GM15510 (cell line): ENCODE measurements around the gene IMPDH2.

Experiments used
- POLR2A ChIP-seq: IDR thresholded peaks from 3 replicates; pipeline ENCODE4 v1.6.1; 2011; ENCODE audit warnings: borderline replicate concordance; ENCODE audit not compliant: insufficient read length; ENCODE audit errors: extremely low read depth

Gene IMPDH2

GRCh38 chr3:49028673-49029562, at the start of gene IMPDH2:
TSS of gene IMPDH2 (minus strand) at chr3:49029398. CDS start at chr3:49029350, 48 bp downstream.
- peak; percentile 100 for TF ChIP-seq POLR2A

DNA sequence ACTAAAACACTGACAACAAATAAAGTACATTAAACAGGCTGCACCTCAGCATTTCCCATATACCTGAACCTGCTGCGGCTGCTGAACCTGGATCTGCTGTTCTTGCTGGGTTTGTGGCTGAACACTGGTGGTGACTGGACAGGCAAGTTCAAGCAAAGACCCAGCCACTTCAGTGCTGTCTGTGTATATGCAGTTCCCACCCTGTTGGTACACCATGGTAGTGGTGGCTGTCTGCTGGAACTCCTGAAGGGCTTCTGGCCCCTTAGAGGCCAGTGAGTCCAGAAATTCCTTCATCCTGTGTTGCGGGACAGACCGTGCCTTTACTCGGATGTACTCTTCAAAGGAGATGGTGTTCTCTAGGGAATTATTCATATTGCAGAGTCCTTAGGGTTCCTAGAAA, 47.4 kb upstream of the IMPDH2 start:
- TF ChIP-seq POLR2A: no peak

GRCh38 chr3:49076116-49076515, 46.9 kb upstream of the IMPDH2 start:
- no peak for TF ChIP-seq POLR2A

DNA sequence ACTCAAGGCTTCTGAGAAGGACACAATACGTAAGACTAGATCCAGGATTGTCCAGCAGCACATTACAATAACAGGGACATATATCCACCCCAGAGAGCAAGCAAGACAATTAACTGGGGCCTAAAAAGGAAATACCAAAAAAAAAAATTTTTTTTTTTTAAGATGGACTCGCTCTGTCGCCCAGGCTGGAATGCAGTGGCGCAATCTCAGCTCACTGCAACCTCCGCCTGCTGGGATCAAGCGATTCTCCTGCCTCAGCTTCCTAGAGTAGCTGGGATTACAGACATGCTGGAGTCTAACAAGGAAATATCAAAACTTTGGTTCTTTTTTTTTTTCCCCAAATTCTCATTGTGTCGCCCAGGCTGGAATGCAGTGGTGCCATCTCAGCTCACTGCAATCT, 28.8 kb upstream of the IMPDH2 start:
- TF ChIP-seq POLR2A: no peak

GRCh38 chr3:49057268-49057667, 28.1 kb upstream of the IMPDH2 start:
- TF ChIP-seq POLR2A: no peak

DNA sequence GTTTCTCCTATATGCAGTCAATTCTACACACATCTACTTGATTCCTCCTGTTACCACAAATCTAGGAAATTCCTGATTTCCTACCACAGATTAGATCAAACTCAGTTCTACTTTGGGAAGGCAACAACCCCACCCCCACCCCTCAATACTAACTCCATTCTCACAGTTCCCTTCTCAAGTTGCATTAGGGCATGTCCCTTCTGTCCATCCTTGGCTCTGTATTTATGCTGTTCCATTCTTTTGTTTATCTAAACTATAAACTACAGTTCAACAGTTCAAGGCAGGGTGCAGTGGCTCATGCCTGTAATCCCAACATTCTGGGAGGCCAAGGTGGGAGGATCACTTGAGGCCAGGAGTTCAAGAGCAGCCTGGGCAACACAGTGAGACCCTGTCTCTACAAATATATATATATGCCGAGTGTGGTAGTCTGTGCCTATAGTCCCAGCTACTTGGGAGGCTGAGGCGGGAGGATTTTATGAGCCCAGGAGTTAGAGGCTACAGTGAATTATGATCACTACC, 25.2 kb upstream of the IMPDH2 start:
- TF ChIP-seq POLR2A: no peak

DNA sequence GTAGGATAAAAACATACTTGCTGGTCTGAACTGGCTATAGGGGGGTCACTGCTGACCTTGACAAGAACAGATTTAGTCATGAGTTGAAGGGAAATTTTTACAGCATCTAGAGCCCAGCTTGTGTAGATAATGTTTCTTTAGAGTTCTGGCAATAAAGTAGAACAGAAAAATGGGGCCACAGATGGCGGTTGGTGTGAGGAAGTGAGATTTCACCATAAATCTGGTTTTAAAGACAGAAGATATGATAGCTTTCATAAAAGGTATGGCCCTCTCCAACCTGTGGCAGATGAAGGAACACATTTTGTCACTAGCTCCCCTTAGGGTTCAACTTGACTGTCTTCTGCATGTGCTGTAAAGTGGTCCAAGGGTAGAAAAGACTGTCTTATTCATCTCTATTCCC, 24.3 kb upstream of the IMPDH2 start:
- no peak for TF ChIP-seq POLR2A

DNA sequence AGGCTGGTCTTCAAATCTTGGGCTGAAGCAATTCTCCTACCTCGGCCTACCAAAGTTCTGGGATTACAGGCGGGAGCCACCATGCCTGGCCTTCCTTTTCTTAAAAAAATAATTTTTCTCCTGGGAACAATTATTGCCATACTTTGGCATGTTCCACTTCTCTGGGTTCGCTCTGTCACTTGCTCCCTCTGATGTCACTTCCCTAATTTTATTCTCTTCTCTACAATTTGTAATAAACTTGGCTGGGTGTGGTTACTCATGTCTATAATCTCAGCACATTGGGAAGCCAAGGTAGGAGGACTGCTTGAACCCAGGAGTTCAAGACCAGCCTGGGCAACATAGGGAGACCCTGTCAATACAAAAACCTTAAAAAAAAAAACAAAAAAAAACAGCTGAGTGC, 6.1 kb upstream of the IMPDH2 start:
- TF ChIP-seq POLR2A: no peak

- TF ChIP-seq POLR2A: no peak
These were observed 5.5 kb upstream of the IMPDH2 start for GRCh38 chr3:49034650-49035049.

DNA sequence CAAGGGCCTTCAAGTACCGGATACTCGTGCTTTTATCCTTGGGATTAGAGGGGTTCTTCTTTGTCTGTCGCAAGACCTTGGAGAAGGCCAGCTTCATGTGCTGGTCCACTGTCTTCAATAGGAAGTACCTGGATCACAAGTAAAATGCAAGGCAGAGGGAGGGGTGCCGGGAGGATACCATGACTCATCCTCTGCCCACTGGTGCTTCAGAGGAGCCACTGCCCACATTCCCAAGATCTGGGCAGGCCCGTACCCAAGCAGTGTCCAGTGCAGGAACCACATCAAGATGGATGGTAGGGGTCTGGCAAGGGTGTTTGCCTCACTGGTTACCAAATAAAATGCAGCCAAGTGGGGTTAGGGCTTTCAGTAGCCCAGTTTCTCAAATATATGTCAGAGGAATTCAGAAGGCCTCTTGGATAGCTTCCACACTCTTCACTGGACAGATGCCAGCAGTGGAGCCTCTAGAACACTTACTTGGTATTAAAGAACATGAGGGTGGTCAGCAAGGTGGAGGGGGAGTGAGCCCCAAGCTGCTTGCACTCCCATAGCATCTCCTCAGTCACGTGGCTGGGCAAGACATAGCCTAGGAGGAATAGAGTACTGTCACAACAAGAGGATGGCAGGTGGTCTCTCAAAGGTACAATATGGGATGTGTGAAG, 3.6 kb upstream of the IMPDH2 start:
- no peak for TF ChIP-seq POLR2A

- TF ChIP-seq POLR2A: no peak
These were observed 1.1 kb upstream of the IMPDH2 start for GRCh38 chr3:49030321-49030720.

DNA sequence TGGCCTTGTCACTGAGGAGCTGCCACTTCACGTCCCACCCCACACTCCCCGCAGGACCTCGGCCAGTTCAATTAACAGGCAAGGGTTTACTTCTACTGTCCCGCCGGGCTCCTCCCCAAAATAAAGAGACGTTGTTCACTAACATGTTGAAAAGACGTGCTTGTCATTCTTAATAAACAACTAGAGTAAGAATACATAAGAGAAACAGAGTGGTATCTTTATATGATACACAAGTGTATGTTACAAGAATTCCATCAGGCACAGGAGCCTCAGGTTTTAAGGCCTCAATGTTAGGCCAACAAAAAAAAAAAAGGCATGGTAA, 326 bp upstream of the IMPDH2 start:
- no peak for TF ChIP-seq POLR2A

DNA sequence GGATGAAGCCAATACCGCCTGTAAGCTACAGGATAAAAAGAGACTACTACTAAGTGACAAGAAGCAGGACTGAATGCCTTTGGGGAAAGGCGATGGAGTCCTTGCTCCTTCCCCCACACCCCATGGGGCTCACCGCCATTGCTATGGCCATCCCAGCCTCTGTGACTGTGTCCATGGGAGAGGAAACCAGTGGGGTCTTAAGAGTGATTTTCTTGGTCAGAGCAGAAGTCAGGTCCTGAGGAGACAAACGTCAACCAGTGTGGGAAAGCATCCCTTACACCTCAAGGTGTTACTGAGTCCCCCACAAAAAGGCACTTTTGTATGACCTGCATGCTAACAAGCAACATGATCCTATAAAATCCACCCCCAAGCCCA, 913 bp downstream of the IMPDH2 start:
- peak; percentile 12 for TF ChIP-seq POLR2A

DNA sequence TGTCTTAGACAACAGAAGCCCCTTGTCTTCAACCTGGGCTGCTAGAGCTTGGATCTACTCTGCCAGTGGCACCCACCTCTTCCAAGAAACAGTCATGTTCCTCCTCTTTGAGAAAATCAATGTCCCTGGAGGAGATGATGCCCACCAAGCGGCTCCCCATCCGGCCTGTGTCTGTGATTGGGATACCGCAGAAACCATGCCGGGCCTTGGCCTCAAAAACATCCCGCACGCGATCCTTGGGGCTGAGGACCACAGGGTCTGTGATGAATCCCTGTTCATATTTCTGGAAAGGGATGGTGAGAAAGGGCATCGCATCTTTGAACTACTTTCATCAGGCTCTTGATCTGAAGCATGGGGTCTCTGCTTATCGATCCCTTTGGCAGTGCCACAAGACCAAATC, 1.6 kb downstream of the IMPDH2 start:
- TF ChIP-seq POLR2A: no peak

DNA sequence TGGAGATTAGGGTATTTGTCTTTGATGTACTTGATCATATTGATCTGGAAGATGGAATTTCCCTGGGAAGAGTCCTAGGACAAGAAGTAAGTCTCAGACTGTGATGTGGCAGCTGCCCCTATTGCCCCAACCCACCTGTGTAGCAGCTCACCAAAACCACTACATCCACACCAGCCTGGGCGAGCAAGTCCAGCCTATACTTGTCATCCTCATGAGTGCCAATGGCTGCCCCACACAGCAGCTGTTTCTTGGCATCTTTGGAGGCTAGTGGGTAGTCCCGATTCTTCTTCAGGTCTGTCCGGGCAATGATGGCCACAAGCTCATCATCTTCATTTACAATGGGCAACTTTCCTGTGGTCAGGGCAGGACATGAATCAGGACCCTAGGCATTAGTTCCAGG, 2.7 kb downstream of the IMPDH2 start:
- TF ChIP-seq POLR2A: peak; percentile 24

DNA sequence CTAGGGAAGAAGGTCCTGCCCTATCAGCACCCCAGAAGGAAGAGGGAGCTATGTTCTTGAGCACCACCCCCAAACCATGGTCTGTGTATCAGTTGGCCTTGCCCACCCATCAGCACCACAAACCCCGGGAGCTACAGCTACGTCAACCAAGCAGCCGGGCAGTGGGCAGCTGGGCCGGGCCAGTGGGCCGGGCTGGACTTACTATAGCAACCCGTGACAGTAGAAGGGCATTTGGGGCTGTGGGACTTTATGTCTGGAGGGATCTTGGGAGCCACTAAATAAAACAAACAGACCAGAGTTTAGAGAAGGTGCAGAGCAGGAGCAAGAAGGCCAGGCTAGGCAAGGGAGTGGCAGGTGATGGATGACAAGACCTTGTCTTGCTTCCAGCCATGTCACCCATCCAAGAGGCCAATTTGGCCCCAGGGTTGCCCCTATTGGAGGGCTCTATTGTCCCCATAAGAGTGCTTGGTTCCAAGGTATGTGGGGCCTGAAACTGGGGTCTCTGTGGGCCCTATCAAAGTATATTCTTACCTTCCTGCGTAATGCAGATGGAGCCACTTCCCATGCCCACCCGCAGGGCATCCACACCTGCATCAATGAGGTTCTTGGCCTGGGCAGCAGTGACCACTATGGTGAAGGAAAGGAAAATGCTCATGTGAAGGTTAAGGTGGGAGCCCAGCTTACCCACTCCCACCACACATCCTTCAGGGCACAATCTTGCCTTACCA, 3.2 kb downstream of the IMPDH2 start:
- TF ChIP-seq POLR2A: no peak

DNA sequence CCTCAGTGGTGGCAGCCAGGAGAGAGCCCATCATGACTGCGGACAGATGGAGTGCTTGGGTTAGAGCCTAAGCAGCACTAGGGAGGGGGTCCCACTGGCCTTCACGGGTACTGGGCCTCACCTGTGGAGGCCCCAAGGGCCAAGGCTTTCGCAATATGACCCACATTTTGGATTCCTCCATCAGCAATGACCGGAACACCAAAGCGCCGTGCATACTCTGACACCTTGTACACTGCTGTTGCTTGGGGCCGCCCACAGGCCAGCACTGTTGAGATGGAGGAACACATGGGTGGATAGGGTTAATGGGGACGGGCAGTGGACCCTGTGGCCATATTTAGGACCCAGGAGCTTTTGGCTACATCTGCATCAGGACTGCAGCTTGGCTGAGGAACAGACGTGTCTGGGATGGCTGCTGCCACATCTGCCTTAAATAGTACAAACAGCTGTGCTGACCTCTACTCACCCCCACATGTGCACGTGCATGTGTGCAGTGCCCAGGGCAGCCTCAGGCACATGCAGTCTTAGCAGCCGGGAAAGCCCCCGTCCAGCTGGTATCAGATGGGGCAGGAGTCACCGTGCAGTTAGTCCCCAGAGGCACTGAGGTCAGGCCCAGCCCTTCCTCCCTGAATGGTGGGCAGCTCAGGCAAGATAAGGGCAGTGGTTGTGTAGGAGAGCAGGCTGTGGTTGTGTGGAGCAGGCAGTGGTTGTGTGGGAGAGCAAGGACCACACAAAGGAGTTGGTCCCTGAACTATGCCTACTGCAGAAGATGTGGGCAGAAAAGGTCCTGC, 4.0 kb downstream of the IMPDH2 start:
- TF ChIP-seq POLR2A: peak; percentile 33
